Measurements from ENCODE around the gene FAM228A. TPM values are rescaled to one million over a fixed set of nuclear protein-coding genes. Genes with fewer than 3 reads are reported as not detected.

The FAM228A gene
- total RNA-seq, 2 experiments from 2014 or later: 0.26 TPM; not detected in 1

DNA sequence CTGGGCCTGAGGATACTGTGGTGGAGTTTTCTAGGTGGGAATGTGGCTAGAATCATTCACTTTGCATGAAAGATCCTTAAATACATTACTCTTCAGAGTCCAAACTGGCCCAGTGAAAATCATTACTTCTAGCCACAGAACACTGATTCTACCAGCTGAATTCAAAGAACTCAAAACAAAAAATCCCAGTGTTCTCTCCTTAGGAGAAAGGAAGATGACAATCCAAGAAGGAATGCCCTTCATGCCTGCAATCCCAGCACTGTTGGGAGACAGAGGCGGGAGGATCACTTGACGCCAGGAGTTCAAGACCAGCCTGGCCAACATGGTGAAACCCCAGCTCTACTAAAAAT, 35.2 kb downstream of the FAM228A start:
- no peaks in the 10 kb centered on the region for H3K9me3 Mint-ChIP-seq
- H3K4me1 Mint-ChIP-seq (ENCODE audit: low read depth): peaks cover 2% of the 10 kb centered on the region
- no peak overlapping the region for H3K4me3 Mint-ChIP-seq
- CTCF ChIA-PET: interaction anchor here (0.6 kb wide), 1 partner anchor 271 kb away, joined by 3 read pairs; no protein-coding TSS in a partner anchor
- no peak for DNase-seq
- H3K27ac Mint-ChIP-seq: no peak overlapping the region
- no peaks in the 10 kb centered on the region for H3K27me3 Mint-ChIP-seq (ENCODE audit: low read depth)
- peaks cover 40% of the 10 kb centered on the region for H3K36me3 Mint-ChIP-seq (ENCODE audit: low read depth)
- intact Hi-C loops (cut with micrococcal nuclease): no loop called here

DNA sequence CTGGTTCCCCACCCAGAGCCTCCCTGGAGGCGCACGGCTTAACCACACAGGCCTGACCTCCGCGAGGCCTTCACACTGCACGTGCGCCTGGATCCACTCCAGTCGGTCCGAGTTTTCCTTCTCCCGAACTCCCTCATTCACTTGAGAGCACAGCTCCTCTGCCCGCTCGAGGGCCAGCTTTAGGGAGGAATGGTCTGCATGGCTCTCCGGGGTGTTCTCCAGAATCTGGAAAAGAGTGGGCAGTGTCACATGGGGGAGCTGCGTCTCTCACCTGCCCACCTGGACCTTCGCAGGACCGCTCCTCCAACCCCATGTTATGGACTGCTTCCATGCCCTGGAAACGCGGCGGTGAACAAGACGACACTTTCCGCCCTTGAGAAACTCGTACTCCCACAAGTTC, 35.9 kb downstream of the FAM228A start:
- CTCF ChIA-PET: interaction anchor here (0.6 kb wide), 1 partner anchor 272 kb away, joined by 3 read pairs; no protein-coding TSS in a partner anchor

DNA sequence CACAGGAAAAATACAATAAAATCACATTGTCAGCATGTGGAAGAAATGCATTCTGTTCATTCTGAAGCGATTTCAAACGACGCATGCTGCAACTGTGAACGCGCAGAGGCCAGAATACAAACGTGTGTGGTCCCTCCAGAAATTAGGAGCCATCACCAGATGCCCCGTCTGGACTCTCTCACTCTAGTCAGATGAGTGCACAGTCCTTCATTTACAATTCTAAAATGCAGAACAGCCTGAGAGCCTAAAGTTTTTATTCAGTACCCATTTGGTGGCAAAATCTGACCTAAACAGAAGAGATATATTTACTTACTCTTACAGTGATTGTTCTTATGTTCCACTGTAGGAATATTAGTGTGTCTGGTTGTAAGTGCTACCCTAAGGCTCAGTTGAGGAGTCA, 36.6 kb downstream of the FAM228A start:
- Mint-ChIP-seq H3K27me3 (ENCODE audit: low read depth) (no peaks in the 10 kb centered on the region), H3K4me3 (no peak overlapping the region), H3K9me3 (no peaks in the 10 kb centered on the region), H3K36me3 (ENCODE audit: low read depth) (peaks cover 45% of the 10 kb centered on the region), H3K4me1 (ENCODE audit: low read depth) (peaks cover 4% of the 10 kb centered on the region), H3K27ac (no peak overlapping the region)
- CTCF ChIA-PET: interaction anchor here (0.7 kb wide), 1 partner anchor 198 kb away, joined by 3 read pairs; no protein-coding TSS in a partner anchor
- intact Hi-C loops (cut with micrococcal nuclease): no loop called here
- no peak for DNase-seq

More for the DNA sequence above, 35.9 kb downstream of the FAM228A start:
- no peak overlapping the region for H3K4me3 Mint-ChIP-seq
- no peaks in the 10 kb centered on the region for H3K27me3 Mint-ChIP-seq (ENCODE audit: low read depth)
- peaks cover 39% of the 10 kb centered on the region for H3K36me3 Mint-ChIP-seq (ENCODE audit: low read depth)
- intact Hi-C loops (cut with micrococcal nuclease): no loop called here
- H3K4me1 Mint-ChIP-seq (ENCODE audit: low read depth): peaks cover 4% of the 10 kb centered on the region
- no peaks in the 10 kb centered on the region for H3K9me3 Mint-ChIP-seq
- H3K27ac Mint-ChIP-seq: no peak overlapping the region
- DNase-seq: no peak

DNA sequence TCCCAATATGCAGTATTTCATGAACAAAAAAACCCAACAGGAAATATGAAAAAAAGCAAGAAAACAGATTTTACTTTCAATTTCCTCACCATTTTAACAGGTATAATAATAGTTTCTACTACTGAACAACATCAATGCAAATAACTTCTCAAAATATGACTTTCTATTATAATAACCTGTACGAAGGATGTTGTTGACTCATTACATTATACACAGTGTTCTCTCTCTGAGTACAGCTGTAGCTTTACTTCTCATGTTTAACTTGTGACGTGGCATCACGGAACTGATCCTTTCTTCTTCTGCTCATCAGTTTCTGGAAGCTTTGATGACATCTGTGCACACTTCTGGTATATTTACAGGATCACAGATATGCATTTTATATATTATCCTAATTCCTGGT, 40.0 kb downstream of the FAM228A start:
- Mint-ChIP-seq H3K9me3 (no peaks in the 10 kb centered on the region), H3K27ac (no peak overlapping the region), H3K36me3 (ENCODE audit: low read depth) (peaks cover 22% of the 10 kb centered on the region), H3K4me1 (ENCODE audit: low read depth) (peaks cover 4% of the 10 kb centered on the region), H3K4me3 (no peak overlapping the region), H3K27me3 (ENCODE audit: low read depth) (no peaks in the 10 kb centered on the region)
- CTCF ChIA-PET: interaction anchor here (1.5 kb wide), 1 partner anchor 10 kb away, joined by 3 read pairs; no protein-coding TSS in a partner anchor
- intact Hi-C loops (cut with micrococcal nuclease): no loop called here
- DNase-seq: peak; percentile 48

DNA sequence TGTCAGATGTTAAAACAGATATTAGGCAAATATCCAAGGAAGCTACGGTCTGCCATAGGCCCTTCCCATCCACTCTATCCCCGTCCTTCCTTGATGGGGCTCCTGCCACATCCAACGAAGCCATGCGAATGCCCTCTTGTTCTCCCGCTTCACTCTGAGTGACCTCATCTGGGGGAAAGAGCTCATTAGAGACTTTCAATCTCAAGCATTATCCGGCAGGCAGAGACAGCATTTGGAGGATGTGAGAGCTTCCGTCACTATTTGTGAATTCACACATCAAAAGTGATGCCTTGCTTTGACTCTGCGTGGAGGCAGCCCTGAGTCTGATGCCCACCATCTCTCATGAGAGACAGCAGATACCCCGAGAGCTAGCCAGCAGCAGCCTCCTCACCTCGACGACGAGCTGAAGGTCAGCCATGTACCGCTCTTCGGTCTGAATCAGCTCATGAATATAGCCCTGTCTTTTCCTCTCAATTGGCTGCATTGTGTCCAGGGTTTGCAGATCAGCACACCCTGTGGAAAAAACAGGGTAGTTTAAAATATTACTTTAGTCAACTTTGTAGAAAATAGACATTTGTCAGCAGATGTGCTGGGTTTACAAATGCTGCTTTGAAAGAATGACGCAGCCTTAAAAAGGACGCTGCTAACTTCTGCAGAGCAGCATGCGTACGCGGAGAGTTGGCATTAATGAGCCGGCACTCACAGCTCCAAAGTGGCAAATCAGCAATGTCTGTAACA, 45.9 kb downstream of the FAM228A start:
- H3K4me1 Mint-ChIP-seq (ENCODE audit: low read depth): no peaks in the 10 kb centered on the region
- intact Hi-C loops (cut with micrococcal nuclease): no loop called here
- H3K27me3 Mint-ChIP-seq (ENCODE audit: low read depth): no peaks in the 10 kb centered on the region
- peaks cover 11% of the 10 kb centered on the region for H3K36me3 Mint-ChIP-seq (ENCODE audit: low read depth)
- no peaks in the 10 kb centered on the region for H3K9me3 Mint-ChIP-seq
- CTCF ChIA-PET: interaction anchor here (0.5 to 0.6 kb wide), 2 partner anchors 119 to 272 kb away, joined by 3 read pairs; no protein-coding TSS in a partner anchor
- DNase-seq: no peak
- H3K4me3 Mint-ChIP-seq: no peak overlapping the region
- no peak overlapping the region for H3K27ac Mint-ChIP-seq

GRCh38 chr2:24221343-24222050, 46.6 kb downstream of the FAM228A start:
- Mint-ChIP-seq H3K9me3 (no peaks in the 10 kb centered on the region), H3K4me3 (no peak overlapping the region), H3K27ac (no peak overlapping the region), H3K36me3 (ENCODE audit: low read depth) (peaks cover 5% of the 10 kb centered on the region), H3K4me1 (ENCODE audit: low read depth) (no peaks in the 10 kb centered on the region), H3K27me3 (ENCODE audit: low read depth) (no peaks in the 10 kb centered on the region)
- intact Hi-C loops (cut with micrococcal nuclease): no loop called here
- DNase-seq: no peak
- CTCF ChIA-PET: interaction anchor here (0.6 kb wide), 1 partner anchor 273 kb away, joined by 3 read pairs; no protein-coding TSS in a partner anchor

DNA sequence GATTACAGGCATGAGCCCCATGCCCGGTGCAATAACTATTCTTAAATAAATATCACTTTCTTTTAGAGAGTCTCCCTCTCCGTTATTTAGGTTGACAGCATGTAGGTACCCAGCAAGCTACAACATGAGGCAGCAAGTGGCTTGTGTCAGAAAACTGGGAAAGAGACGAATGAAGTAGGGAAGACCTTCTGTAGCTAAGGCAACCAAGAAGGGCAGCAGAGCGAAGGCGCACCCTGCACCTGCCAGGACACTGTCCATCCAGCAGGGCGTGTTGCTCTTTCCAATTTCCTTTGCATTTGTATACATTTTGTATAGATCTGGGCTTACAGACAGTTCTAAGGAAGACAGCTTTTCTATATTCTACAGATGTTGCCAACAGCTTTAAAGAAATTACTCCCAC, 48.1 kb downstream of the FAM228A start:
- CTCF ChIA-PET: no interaction called here
- H3K27me3 Mint-ChIP-seq (ENCODE audit: low read depth): no peaks in the 10 kb centered on the region
- H3K36me3 Mint-ChIP-seq (ENCODE audit: low read depth): peaks cover 5% of the 10 kb centered on the region
- no peaks in the 10 kb centered on the region for H3K4me1 Mint-ChIP-seq (ENCODE audit: low read depth)
- no peaks in the 10 kb centered on the region for H3K9me3 Mint-ChIP-seq
- no peak for DNase-seq
- intact Hi-C loops (cut with micrococcal nuclease): no loop called here
- H3K27ac Mint-ChIP-seq: no peak overlapping the region
- H3K4me3 Mint-ChIP-seq: no peak overlapping the region

DNA sequence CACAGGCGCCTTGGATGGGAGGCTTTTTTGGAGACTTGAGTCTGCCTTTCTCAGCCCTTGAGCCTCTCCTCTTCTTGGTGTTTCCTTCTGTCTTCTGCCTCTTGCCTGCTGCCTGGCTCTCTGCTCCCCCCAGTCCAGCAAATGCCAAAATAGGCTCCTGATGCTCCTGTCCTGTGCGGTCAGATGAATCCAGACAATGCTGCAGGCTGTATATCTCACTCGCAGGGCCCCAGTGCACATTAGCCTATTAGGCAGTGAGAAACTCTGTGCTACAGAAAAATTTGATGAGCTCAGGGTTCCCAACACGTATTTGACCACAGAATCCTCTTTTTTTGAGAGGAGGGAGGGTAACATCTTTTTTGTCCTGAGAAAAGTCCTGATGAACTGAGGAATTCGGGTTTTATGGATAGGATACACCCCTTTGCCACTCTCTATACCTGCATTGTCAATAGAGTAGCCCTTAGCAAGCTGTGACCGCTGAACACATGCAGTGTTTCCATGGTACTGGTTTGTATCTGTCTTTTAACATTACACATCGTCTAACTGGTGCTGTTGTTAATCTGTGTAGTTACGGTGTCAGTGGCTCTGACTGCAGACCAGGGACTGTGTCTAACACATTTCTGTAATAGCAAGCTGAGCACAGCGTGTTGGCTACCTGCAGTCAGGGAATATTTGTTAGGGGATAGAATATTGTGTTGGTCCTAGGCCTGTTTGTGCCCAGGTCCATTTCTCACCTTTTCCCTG, 50.8 kb downstream of the FAM228A start:
- Mint-ChIP-seq H3K4me1 (ENCODE audit: low read depth) (no peaks in the 10 kb centered on the region), H3K4me3 (no peak overlapping the region), H3K9me3 (no peaks in the 10 kb centered on the region), H3K36me3 (ENCODE audit: low read depth) (peaks cover 4% of the 10 kb centered on the region), H3K27ac (no peak overlapping the region), H3K27me3 (ENCODE audit: low read depth) (no peaks in the 10 kb centered on the region)
- DNase-seq: no peak
- intact Hi-C loops (cut with micrococcal nuclease): no loop called here
- CTCF ChIA-PET: interaction anchor here (1.2 kb wide), 1 partner anchor 10 kb away, joined by 3 read pairs; no protein-coding TSS in a partner anchor

GRCh38 chr2:24228470-24228869, 53.6 kb downstream of the FAM228A start:
- intact Hi-C loops (cut with micrococcal nuclease): loop anchor here (1.0 kb wide), 1 partner anchor 154 kb away; no protein-coding TSS in a partner anchor
- CTCF ChIA-PET: no interaction called here
- no peak for DNase-seq
- no peaks in the 10 kb centered on the region for H3K27me3 Mint-ChIP-seq (ENCODE audit: low read depth)
- no peaks in the 10 kb centered on the region for H3K4me1 Mint-ChIP-seq (ENCODE audit: low read depth)
- no peak overlapping the region for H3K27ac Mint-ChIP-seq
- H3K36me3 Mint-ChIP-seq (ENCODE audit: low read depth): peaks cover under 1% of the 10 kb centered on the region
- no peak overlapping the region for H3K4me3 Mint-ChIP-seq
- H3K9me3 Mint-ChIP-seq: no peaks in the 10 kb centered on the region

DNA sequence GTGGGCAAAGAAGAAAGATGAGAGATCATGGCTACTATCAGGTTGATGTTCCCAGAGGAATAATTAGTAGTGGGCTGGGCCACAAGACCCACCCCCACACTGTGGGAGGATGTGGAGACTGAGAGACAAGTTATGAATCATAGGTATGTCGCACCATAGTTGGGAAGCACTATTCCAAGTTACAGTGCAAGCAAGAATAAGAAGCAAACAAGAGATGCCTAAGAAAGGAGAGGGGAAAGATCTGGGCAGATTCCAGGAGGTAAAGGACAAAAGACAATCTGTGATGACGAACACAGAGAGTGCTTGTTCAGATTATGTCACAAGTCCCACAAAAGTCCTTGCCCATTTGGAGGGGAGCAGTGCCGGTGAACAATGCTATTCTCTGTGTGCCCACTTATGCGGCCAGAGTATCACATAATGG, 56.6 kb downstream of the FAM228A start:
- H3K27me3 Mint-ChIP-seq (ENCODE audit: low read depth): no peaks in the 10 kb centered on the region
- peaks cover 2% of the 10 kb centered on the region for H3K36me3 Mint-ChIP-seq (ENCODE audit: low read depth)
- no peak overlapping the region for H3K27ac Mint-ChIP-seq
- no peak overlapping the region for H3K4me3 Mint-ChIP-seq
- intact Hi-C loops (cut with micrococcal nuclease): no loop called here
- CTCF ChIA-PET: no interaction called here
- H3K4me1 Mint-ChIP-seq (ENCODE audit: low read depth): no peaks in the 10 kb centered on the region
- no peaks in the 10 kb centered on the region for H3K9me3 Mint-ChIP-seq
- DNase-seq: no peak

DNA sequence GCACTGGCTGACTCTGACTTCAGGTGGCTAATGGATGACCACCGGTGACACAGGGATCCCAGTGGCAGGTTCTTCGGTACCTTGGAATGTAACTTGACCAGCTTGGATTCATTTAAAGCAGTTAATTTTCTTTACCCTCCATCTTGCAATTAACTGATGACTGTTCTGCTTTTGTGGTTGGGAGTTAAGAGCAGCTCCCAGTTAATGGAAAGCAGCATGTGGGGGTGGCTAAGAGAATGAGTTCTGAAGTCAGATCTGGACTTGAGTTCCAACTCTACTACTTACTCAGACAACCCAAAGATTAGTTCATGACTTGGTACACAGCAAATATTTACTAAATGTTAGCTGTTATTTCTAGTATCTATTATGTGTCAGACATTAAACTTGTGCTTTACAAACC, 58.5 kb downstream of the FAM228A start:
- CTCF ChIA-PET: no interaction called here
- no peaks in the 10 kb centered on the region for H3K4me1 Mint-ChIP-seq (ENCODE audit: low read depth)
- H3K4me3 Mint-ChIP-seq: no peak overlapping the region
- intact Hi-C loops (cut with micrococcal nuclease): no loop called here
- H3K27me3 Mint-ChIP-seq (ENCODE audit: low read depth): no peaks in the 10 kb centered on the region
- H3K27ac Mint-ChIP-seq: no peak overlapping the region
- no peaks in the 10 kb centered on the region for H3K9me3 Mint-ChIP-seq
- peaks cover 2% of the 10 kb centered on the region for H3K36me3 Mint-ChIP-seq (ENCODE audit: low read depth)
- no peak for DNase-seq

DNA sequence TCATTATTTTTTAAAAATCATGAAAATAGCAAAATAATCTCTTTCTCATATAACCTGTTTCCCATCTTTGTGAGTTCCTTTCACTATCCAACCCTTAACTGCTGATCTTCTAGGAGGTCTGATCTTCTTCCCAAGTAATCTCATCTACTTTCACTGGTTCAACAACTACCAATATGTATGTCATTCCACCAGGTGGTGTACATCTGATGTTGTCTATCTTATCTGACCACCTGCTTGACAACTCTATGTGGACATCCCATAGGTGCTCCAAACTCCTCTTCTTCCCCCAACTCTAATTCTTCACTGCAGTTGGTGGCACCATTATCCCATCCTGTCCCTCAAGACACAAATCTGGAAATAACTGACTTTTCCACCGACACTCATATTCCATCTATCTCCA, 62.5 kb downstream of the FAM228A start:
- Mint-ChIP-seq H3K27ac (no peak overlapping the region), H3K36me3 (ENCODE audit: low read depth) (peaks cover 2% of the 10 kb centered on the region), H3K9me3 (no peaks in the 10 kb centered on the region), H3K4me1 (ENCODE audit: low read depth) (no peaks in the 10 kb centered on the region), H3K4me3 (no peak overlapping the region), H3K27me3 (ENCODE audit: low read depth) (no peaks in the 10 kb centered on the region)
- no peak for DNase-seq
- CTCF ChIA-PET: no interaction called here
- intact Hi-C loops (cut with micrococcal nuclease): no loop called here

All from activated naive CD4-positive, alpha-beta T cell treated with anti-CD3 and anti-CD28 coated beads for 36 hours (primary cell).